SU-DHL-6 (cell line): ENCODE data around the gene SGTB.

Experiments
- H2AFZ ChIP-seq: fragments of 200-600 bp; sonication (generic); 2 replicates; pipeline ENCODE4 v1.6.1; 2014; ENCODE audit warnings: low read depth, mild to moderate bottlenecking, moderate library complexity, mixed read lengths, antibody characterized with exemption, low read length; ENCODE audit not compliant: severe bottlenecking
- H3F3A ChIP-seq: fragments of 200-600 bp; shearing (Covaris generic); 2 replicates; pipeline ENCODE4 v1.6.0; 2016; ENCODE audit warnings: antibody characterized with exemption, mild to moderate bottlenecking; ENCODE audit not compliant: insufficient read depth
- H3K27ac ChIP-seq: fragments of 200-600 bp; sonication (generic); 2 replicates; pipeline ENCODE4 v1.5.1; 2016; ENCODE audit warnings: low read depth, mild to moderate bottlenecking, low read length, moderate library complexity, mixed read lengths
- H3K27me3 ChIP-seq: fragments of 200-600 bp; sonication (generic), shearing (Covaris generic); 2 replicates; pipeline ENCODE4 v1.6.0; 2014; ENCODE audit warnings: mild to moderate bottlenecking, low read length
- H3K36me3 ChIP-seq: fragments of 200-600 bp; sonication (generic); 2 replicates; pipeline ENCODE4 v1.6.1; 2014; ENCODE audit warnings: mild to moderate bottlenecking, low read length, mixed read lengths
- H3K4me2 ChIP-seq: fragments of 300-600, 200-600 bp; shearing (Covaris generic), sonication (generic); 2 replicates; pipeline ENCODE4 v1.6.0; 2014; ENCODE audit warnings: low read length, low read depth, mild to moderate bottlenecking; ENCODE audit not compliant: poor library complexity, severe bottlenecking
- H3K4me3 ChIP-seq: fragments of 200-600 bp; sonication (generic); 2 replicates; pipeline ENCODE4 v1.5.1; 2014; ENCODE audit warnings: antibody characterized with exemption, low read length, mild to moderate bottlenecking, mixed read lengths; ENCODE audit not compliant: insufficient read depth, poor library complexity, severe bottlenecking
- H3K79me2 ChIP-seq: fragments of 200-600 bp; sonication (generic); 2 replicates; pipeline ENCODE4 v1.6.1; 2014; ENCODE audit warnings: mild to moderate bottlenecking, low read length, moderate library complexity; ENCODE audit not compliant: insufficient read depth
- H3K9ac ChIP-seq: fragments of 200-600 bp; sonication (generic); 2 replicates; pipeline ENCODE4 v1.7.0; 2014; ENCODE audit warnings: mild to moderate bottlenecking, low read length
- H3K9me2 ChIP-seq: fragments of 200-600 bp; sonication (generic); replicated peaks from 2 replicates; pipeline ENCODE4 v1.6.1; 2014; ENCODE audit warnings: low read length; ENCODE audit not compliant: insufficient read depth
- H3K9me3 ChIP-seq: fragments of 200-600 bp; sonication (generic); 2 replicates; pipeline ENCODE4 v1.6.1; 2014; ENCODE audit warnings: low read length, mixed read lengths; ENCODE audit not compliant: insufficient read depth
- H4K20me1 ChIP-seq: fragments of 200-600 bp; sonication (generic); 2 replicates; pipeline ENCODE4 v1.6.1; 2014; ENCODE audit warnings: low read depth, mild to moderate bottlenecking, antibody characterized with exemption, low read length, moderate library complexity, mixed read lengths
- CTCF ChIP-seq: fragments of 200-600 bp; sonication (generic); IDR thresholded peaks from one replicate; pipeline ENCODE4 v1.5.1; 2017; ENCODE audit warnings: antibody characterized with exemption, mild to moderate bottlenecking, low read length, moderate library complexity; ENCODE audit not compliant: insufficient read depth, poor library complexity, severe bottlenecking
- EZH2phosphoT487 ChIP-seq: fragments of 200-600 bp; sonication (generic), shearing (Covaris generic); conservative IDR thresholded peaks from 2 replicates; pipeline ENCODE4 v1.6.1; 2018; ENCODE audit warnings: mild to moderate bottlenecking, antibody characterized with exemption, low read length, moderate library complexity, mixed read lengths

Gene SGTB

DNA sequence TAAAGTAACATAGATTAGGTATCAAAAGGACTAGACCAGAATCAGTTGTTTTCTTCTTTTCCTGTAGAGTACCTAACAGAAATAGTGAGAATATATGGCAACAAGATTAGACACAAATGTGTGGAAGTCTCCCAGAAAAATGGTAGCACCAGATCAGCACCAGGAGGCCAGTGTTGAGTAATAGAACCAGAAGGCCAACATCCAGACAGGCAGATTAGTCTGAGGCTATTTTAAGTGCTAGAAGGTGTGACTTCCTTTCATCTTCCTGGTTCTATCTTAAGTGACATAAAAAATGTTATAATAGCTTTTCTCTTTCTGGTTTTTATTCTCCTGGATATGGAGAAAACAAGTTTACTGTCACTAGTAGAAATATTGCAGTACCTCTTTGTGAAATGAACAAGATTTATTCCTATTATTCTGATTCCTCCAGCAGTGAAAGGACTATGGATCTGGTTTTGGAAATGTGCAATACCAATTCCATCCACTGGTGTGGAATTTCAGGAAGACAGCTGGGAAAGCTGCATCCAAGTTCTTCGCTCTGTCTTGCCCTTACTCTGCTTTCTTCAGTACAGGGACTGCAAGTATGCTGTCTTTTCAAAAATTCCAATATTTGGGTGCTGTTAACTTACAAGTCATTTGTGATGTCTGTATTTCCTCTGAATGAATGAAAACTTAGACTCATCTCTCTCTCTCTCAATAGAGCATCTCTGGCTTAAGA, 57.9 kb downstream of the SGTB start:
- Histone ChIP-seq H2AFZ (no peak overlapping the region), H3K4me2 (no peak overlapping the region), H3K9ac (no peak overlapping the region), H3K4me3 (no peak overlapping the region), H3K27me3 (no peaks in the 10 kb centered on the region), H3F3A (0 out of 2 replicates have a peak, but pooled peaks cover 4% of the 10 kb centered on the region), H3K27ac (no peak overlapping the region), H3K36me3 (peaks cover 11% of the 10 kb centered on the region; the same call in 1 of the 2 replicates), H3K9me2 (no peaks in the 10 kb centered on the region), H3K79me2 (no peaks in the 10 kb centered on the region), H4K20me1 (no peaks in the 10 kb centered on the region), H3K9me3 (no peaks in the 10 kb centered on the region)
- no peak for TF ChIP-seq CTCF
- TF ChIP-seq EZH2phosphoT487 = no peak

- Histone ChIP-seq H3K79me2 (0 out of 2 replicates have a peak, but pooled peaks cover 4% of the 10 kb centered on the region), H3F3A (peaks cover 5% of the 10 kb centered on the region), H3K36me3 (peaks cover 18% of the 10 kb centered on the region), H3K9me2 (no peaks in the 10 kb centered on the region), H3K4me2 (no peak overlapping the region), H3K27ac (no peak overlapping the region), H3K9ac (no peak overlapping the region), H4K20me1 (no peaks in the 10 kb centered on the region), H3K9me3 (no peaks in the 10 kb centered on the region), H3K27me3 (no peaks in the 10 kb centered on the region), H2AFZ (no peak overlapping the region), H3K4me3 (no peak overlapping the region)
- TF ChIP-seq EZH2phosphoT487 (no peak), CTCF (no peak)
Measured at GRCh38 chr5:65654713-65655112, 67.2 kb downstream of the SGTB start.

DNA sequence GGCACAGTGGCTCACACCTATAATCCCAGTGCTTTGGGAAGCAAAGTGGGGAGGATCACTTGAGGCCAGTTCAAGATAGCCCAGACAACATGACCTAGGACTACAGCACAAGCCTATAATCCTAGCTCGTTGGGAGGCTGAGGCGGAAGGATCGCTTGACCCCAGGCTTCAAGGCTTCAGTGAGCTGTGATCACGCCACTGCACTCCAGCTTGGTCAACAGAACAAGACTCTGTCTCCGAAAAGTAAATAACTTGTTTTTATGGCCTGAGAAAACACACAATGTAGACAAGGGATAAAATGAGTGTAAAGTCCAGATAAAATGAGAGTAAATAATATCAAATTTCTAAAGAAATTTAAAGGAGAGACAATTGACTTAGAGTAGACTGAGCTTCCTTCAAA, 70.8 kb downstream of the SGTB start:
- Histone ChIP-seq H3F3A (peaks cover 5% of the 10 kb centered on the region), H3K9me3 (no peaks in the 10 kb centered on the region), H4K20me1 (no peaks in the 10 kb centered on the region), H3K9me2 (no peaks in the 10 kb centered on the region), H3K4me2 (no peak overlapping the region), H3K9ac (no peak overlapping the region), H3K36me3 (peaks cover 12% of the 10 kb centered on the region), H3K27ac (no peak overlapping the region), H2AFZ (no peak overlapping the region), H3K4me3 (no peak overlapping the region), H3K79me2 (0 out of 2 replicates have a peak, but pooled peaks cover 4% of the 10 kb centered on the region), H3K27me3 (no peaks in the 10 kb centered on the region)
- no peak for TF ChIP-seq EZH2phosphoT487
- no peak for TF ChIP-seq CTCF
